Small intestine (tissue), 7 donors: ENCODE measurements around the gene APOBEC2. TPM values are rescaled to one million over a fixed set of nuclear protein-coding genes. Genes with fewer than 3 reads are reported as not detected.

Experiments used
- DNase-seq, 2 donors: peaks; one replicate each; pipeline versions ENCODE4 v3.0.0 to v3.0.0-alpha.2; 2013
- FAIRE-seq: peaks from 2 replicates; lab custom pipeline; 2012; peaks lifted over from hg19 to GRCh38; lab: Jason Lieb, UNC
- H3K27ac ChIP-seq, 3 donors: one replicate each; pipeline ENCODE4 v1.5.1; 2013; ENCODE audit warnings: low read length in 2 of 3, mild to moderate bottlenecking in 2 of 3, control low read depth in 1 of 3, inconsistent platforms in 1 of 3, low read depth in 1 of 3, moderate library complexity in 1 of 3
- H3K27me3 ChIP-seq, 3 donors: one replicate each; pipeline ENCODE4 v1.6.1; 2013; ENCODE audit warnings: low read length in 3 of 3, inconsistent platforms in 1 of 3; ENCODE audit not compliant: control insufficient read depth in 3 of 3, insufficient read depth in 3 of 3
- H3K36me3 ChIP-seq, 3 donors: one replicate each; pipeline ENCODE4 v1.6.1; 2013; ENCODE audit warnings: low read length in 3 of 3, inconsistent platforms in 1 of 3, low read depth in 1 of 3, mild to moderate bottlenecking in 1 of 3, moderate library complexity in 1 of 3; ENCODE audit not compliant: control insufficient read depth in 3 of 3, insufficient read depth in 2 of 3
- H3K4me1 ChIP-seq, 3 donors: one replicate each; pipeline ENCODE4 v1.6.1; 2013; ENCODE audit warnings: low read length in 2 of 3, inconsistent platforms in 1 of 3, low read depth in 1 of 3, mild to moderate bottlenecking in 1 of 3, moderate library complexity in 1 of 3; ENCODE audit not compliant: control insufficient read depth in 3 of 3, insufficient read depth in 2 of 3
- H3K4me3 ChIP-seq, 3 donors: one replicate each; pipeline ENCODE4 v1.5.1; 2013; ENCODE audit warnings: low read length in 3 of 3, control low read depth in 1 of 3, inconsistent platforms in 1 of 3, low read depth in 1 of 3, mild to moderate bottlenecking in 1 of 3, moderate library complexity in 1 of 3
- H3K9me3 ChIP-seq, 2 donors: one replicate each; pipeline ENCODE4 v1.6.1; 2013; ENCODE audit warnings: low read depth in 1 of 2, low read length in 1 of 2; ENCODE audit not compliant: control insufficient read depth in 2 of 2, insufficient read depth in 1 of 2
- WGBS, 3 donors: extraction: QIAGEN DNeasy Blood & Tissue Kit; methylation state at CpG; one replicate each; pipeline ENCODE4 v1.1.7; 2013; 5-methylcytosine and 5-hydroxymethylcytosine counted together
- polyA plus RNA-seq, 4 donors: library from polyadenylated mRNA; stranded (reverse) in 3 of 4; unstranded in 1 of 4; fragments of 200-250 nt in 3 of 4; fragments of 120-200 nt in 1 of 4; gene quantifications; one replicate each; pipeline versions ENCODE4 v1.2.1 to v1.2.3, GENCODE V29; 2013
- donor health status: healthy with polysubstance abuse.
- donor health status: control.
- donor health status: control.
- donor health status: Bipolar disorder and iron deficiency.
- donor health status: healthy.

The APOBEC2 gene
- polyA plus RNA-seq, 4 donors: 0.64 to 5.1 (median 3.7) TPM

- no peaks in the 10 kb centered on the region for H3K9me3 ChIP-seq
- peaks cover 0 to 2% (median 2%) of the 10 kb centered on the region in 3 donors for H3K36me3 ChIP-seq
- H3K27ac ChIP-seq: no peak overlapping the region
- no peaks in the 10 kb centered on the region for H3K27me3 ChIP-seq
- DNase-seq (peak; percentile 87 to 92), FAIRE-seq (no peak)
- H3K4me3 ChIP-seq: no peak overlapping the region
- WGBS, 3 donors: 21 to 29% (median 23%) methylated on average over 3 of the region's 3 CpGs
- peaks cover 7 to 37% (median 15%) of the 10 kb centered on the region in 3 donors for H3K4me1 ChIP-seq
These were observed 13.9 kb downstream of the APOBEC2 start for GRCh38 chr6:41066867-41067304.

- no peaks in the 10 kb centered on the region for H3K27me3 ChIP-seq
- peak overlapping the region; percentile 61 to 90 (median 65) for H3K4me3 ChIP-seq
- WGBS, 3 donors: 0 to 1% (median 1%) methylated on average over 16 of the region's 16 CpGs
- no peaks in the 10 kb centered on the region for H3K9me3 ChIP-seq
- FAIRE-seq: no peak
- no peak for DNase-seq
- H3K36me3 ChIP-seq: peaks cover 0 to 2% (median 0%) of the 10 kb centered on the region in 3 donors
- peaks cover 4 to 14% (median 5%) of the 10 kb centered on the region in 3 donors for H3K4me1 ChIP-seq
- H3K27ac ChIP-seq: peak overlapping the region; percentile 95 to 100 (median 96)
These were observed 18.5 kb downstream of the APOBEC2 start for GRCh38 chr6:41071501-41071922.

GRCh38 chr6:41071923-41072835 is 19.2 kb downstream of the APOBEC2 start, which contains the start of gene OARD1:
Gene OARD1 (minus strand): TSS chr6:41072356. CDS start chr6:41071634, 722 bp downstream.
- peak within 1 kb of the TSS; percentile 95 to 100 (median 96) for H3K27ac ChIP-seq
- peak within 1 kb of the TSS; percentile 83 to 94 (median 90) for H3K4me3 ChIP-seq
- peak; percentile 87 for FAIRE-seq
- peak; percentile 100 for DNase-seq
- H3K9me3 ChIP-seq: no peaks in the 10 kb centered on the region
- peaks cover 0 to 2% (median 0%) of the 10 kb centered on the region in 3 donors for H3K36me3 ChIP-seq
- no peaks in the 10 kb centered on the region for H3K27me3 ChIP-seq
- peaks cover 4 to 18% (median 6%) of the 10 kb centered on the region in 3 donors for H3K4me1 ChIP-seq
- WGBS, 3 donors: 0 to 1% (median 1%) methylated on average over 59 to 63 of the region's 63 CpGs

GRCh38 chr6:41072836-41073202 is 19.8 kb downstream of the APOBEC2 start, which contains the start of gene NFYA:
Gene NFYA (plus strand): TSS chr6:41072974. CDS start chr6:41079090, 6,116 bp downstream.
- peak within 1 kb of the TSS; percentile 83 to 94 (median 90) for H3K4me3 ChIP-seq
- peaks cover 0 to 2% (median 0%) of the 10 kb centered on the region in 3 donors for H3K36me3 ChIP-seq
- H3K4me1 ChIP-seq: peaks cover 6 to 23% (median 6%) of the 10 kb centered on the region in 3 donors
- FAIRE-seq: no peak
- 0 to 1% (median 0%) methylated on average over 30 to 37 of the region's 37 CpGs for WGBS, 3 donors
- DNase-seq: no peak
- H3K27me3 ChIP-seq: no peaks in the 10 kb centered on the region
- H3K27ac ChIP-seq: peak within 1 kb of the TSS; percentile 95 to 100 (median 96)
- H3K9me3 ChIP-seq: no peaks in the 10 kb centered on the region

GRCh38 chr6:41073203-41073967 is 20.4 kb downstream of the APOBEC2 start:
- Histone ChIP-seq H3K4me1 (peaks cover 6 to 23% (median 6%) of the 10 kb centered on the region in 3 donors), H3K36me3 (peaks cover 0 to 1% (median 0%) of the 10 kb centered on the region in 3 donors), H3K27me3 (no peaks in the 10 kb centered on the region), H3K9me3 (no peaks in the 10 kb centered on the region), H3K4me3 (peak overlapping the region; percentile 83 to 94 (median 90)), H3K27ac (peak overlapping the region; percentile 95 to 99 (median 96))
- WGBS, 3 donors: 0 to 1% (median 0%) methylated on average over 62 to 74 of the region's 74 CpGs
- FAIRE-seq (no peak), DNase-seq (peak; percentile 87 to 90)

GRCh38 chr6:41073968-41074691 is 21.1 kb downstream of the APOBEC2 start:
- WGBS, 3 donors: 1 to 5% (median 3%) methylated on average over 11 of the region's 11 CpGs
- H3K36me3 ChIP-seq: peaks cover 0 to 3% (median 0%) of the 10 kb centered on the region in 3 donors
- peaks cover 6 to 29% (median 7%) of the 10 kb centered on the region in 3 donors for H3K4me1 ChIP-seq
- peak overlapping the region; percentile 83 to 94 (median 90) for H3K4me3 ChIP-seq
- H3K27me3 ChIP-seq: no peaks in the 10 kb centered on the region
- H3K27ac ChIP-seq: peak overlapping the region; percentile 95 to 99 (median 96)
- peak; percentile 64 to 74 for DNase-seq
- FAIRE-seq: no peak
- no peaks in the 10 kb centered on the region for H3K9me3 ChIP-seq

- Histone ChIP-seq H3K4me1 (peaks cover 6 to 30% (median 7%) of the 10 kb centered on the region in 3 donors), H3K36me3 (peaks cover 0 to 3% (median 2%) of the 10 kb centered on the region in 3 donors), H3K9me3 (no peaks in the 10 kb centered on the region), H3K27me3 (no peaks in the 10 kb centered on the region), H3K4me3 (no peak overlapping the region), H3K27ac (peak overlapping the region in 1 of 3 donors; percentile 96)
- WGBS, 3 donors: 15 to 41% (median 29%) methylated on average over 11 of the region's 11 CpGs
- FAIRE-seq: no peak
- DNase-seq: no peak
These were observed 21.9 kb downstream of the APOBEC2 start for GRCh38 chr6:41074692-41075436.
